SK-N-SH treated with all-trans-retinoic acid at 6 μM for 48 hours (cell line): Measurements from ENCODE around the gene LCORL.
"Not testable (repeated sequence)": the region's sequence is repeated elsewhere in the genome, so short reads cannot be mapped to it uniquely, and the experiment has no call there.

Source experiments
- ATAC-seq: fragments of 200-7000 bp; cut with Tn5 transposase; 3 replicates; pipeline ENCODE4 v1.9.1; 2020; ENCODE audit warnings: mild to moderate bottlenecking, moderate library complexity
- ARNTL ChIP-seq: fragments of 450-650 bp; formaldehyde crosslinking; IDR thresholded peaks from 2 replicates; pipeline ENCODE4 v1.5.0; 2020; ENCODE audit warnings: low read depth, mild to moderate bottlenecking, moderate library complexity, borderline replicate concordance
- BACH2 ChIP-seq: fragments of 250-450 bp; sonication (Bioruptor Pico); IDR thresholded peaks from 2 replicates; pipeline ENCODE4 v1.9.0; 2021; ENCODE audit warnings: mild to moderate bottlenecking, borderline replicate concordance
- CSDC2 ChIP-seq: fragments of 250-450 bp; sonication (Bioruptor Pico); IDR thresholded peaks from 2 replicates; pipeline ENCODE4 v1.5.0; 2020; ENCODE audit warnings: mild to moderate bottlenecking, moderate library complexity
- ESRRG ChIP-seq: fragments of 250-450 bp; sonication (Bioruptor Pico); IDR thresholded peaks from 2 replicates; pipeline ENCODE4 v1.6.1; 2021; ENCODE audit warnings: mild to moderate bottlenecking
- GLIS3 ChIP-seq: fragments of 250-450 bp; sonication (Bioruptor Pico); IDR thresholded peaks from 2 replicates; pipeline ENCODE4 v1.5.0; 2020; ENCODE audit warnings: mild to moderate bottlenecking, moderate library complexity
- ISL1 ChIP-seq: fragments of 250-450 bp; sonication (Bioruptor Pico); IDR thresholded peaks from 2 replicates; pipeline ENCODE4 v2.1.2; 2022; ENCODE audit warnings: mild to moderate bottlenecking, moderate library complexity
- OSR1 ChIP-seq: fragments of 250-450 bp; sonication (Bioruptor Pico); IDR thresholded peaks from 2 replicates; pipeline ENCODE4 v1.8.0; 2022; ENCODE audit warnings: moderate library complexity, mild to moderate bottlenecking, inconsistent platforms
- PPARA ChIP-seq: fragments of 250-450 bp; sonication (Bioruptor Pico); IDR thresholded peaks from 2 replicates; pipeline ENCODE4 v1.5.0; 2020; ENCODE audit warnings: mild to moderate bottlenecking, borderline replicate concordance
- RARB ChIP-seq: fragments of 250-450 bp; sonication (Bioruptor Pico); IDR thresholded peaks from 2 replicates; pipeline ENCODE4 v1.8.0; 2021; ENCODE audit warnings: mild to moderate bottlenecking, moderate library complexity
- SNAI2 ChIP-seq: fragments of 250-450 bp; sonication (Bioruptor Pico); IDR thresholded peaks from 2 replicates; pipeline ENCODE4 v1.5.0; 2020; ENCODE audit warnings: mild to moderate bottlenecking, moderate library complexity
- TCF4 ChIP-seq: fragments of 250-450 bp; sonication (Bioruptor Pico); IDR thresholded peaks from 2 replicates; pipeline ENCODE4 v1.8.0; 2021; ENCODE audit warnings: mild to moderate bottlenecking, moderate library complexity, borderline replicate concordance
- TOX ChIP-seq: fragments of 250-450 bp; sonication (Bioruptor Pico); IDR thresholded peaks from 2 replicates; pipeline ENCODE4 v1.8.0; 2021; ENCODE audit warnings: mild to moderate bottlenecking, moderate library complexity, borderline replicate concordance
- ZC3H10 ChIP-seq: fragments of 250-450 bp; sonication (Bioruptor Pico); IDR thresholded peaks from 2 replicates; pipeline ENCODE4 v1.5.1; 2021; ENCODE audit warnings: mild to moderate bottlenecking, moderate library complexity
- ZFP3 ChIP-seq: fragments of 250-450 bp; sonication (Bioruptor Pico); IDR thresholded peaks from 2 replicates; pipeline ENCODE4 v1.5.0; 2020; ENCODE audit warnings: mild to moderate bottlenecking, moderate library complexity
- ZFP30 ChIP-seq: fragments of 450-650 bp; formaldehyde crosslinking; IDR thresholded peaks from 2 replicates; pipeline ENCODE4 v1.5.0; 2022; ENCODE audit warnings: mild to moderate bottlenecking, moderate library complexity
- ZNF565 ChIP-seq: fragments of 450-650 bp; formaldehyde crosslinking; conservative IDR thresholded peaks from 2 replicates; pipeline ENCODE4 v1.5.0; 2020; ENCODE audit warnings: low read depth, mild to moderate bottlenecking, moderate library complexity
- ZNF70 ChIP-seq: fragments of 450-650 bp; formaldehyde crosslinking; IDR thresholded peaks from 2 replicates; pipeline ENCODE4 v1.5.0; 2020; ENCODE audit warnings: mild to moderate bottlenecking, moderate library complexity
- ZNF8 ChIP-seq: fragments of 450-650 bp; formaldehyde crosslinking; IDR thresholded peaks from 2 replicates; pipeline ENCODE4 v1.5.0; 2020; ENCODE audit warnings: mild to moderate bottlenecking, moderate library complexity
- TF ChIP-seq, protein P1 (sequence below): fragments of 250-450 bp; sonication (Bioruptor Pico); IDR thresholded peaks from 2 replicates; pipeline ENCODE4 v1.8.0; 2020; ENCODE audit warnings: mild to moderate bottlenecking, moderate library complexity, borderline replicate concordance
- TF ChIP-seq, protein P2 (sequence below): fragments of 250-450 bp; sonication (Bioruptor Pico); IDR thresholded peaks from 2 replicates; pipeline ENCODE4 v1.5.0; 2020; ENCODE audit warnings: mild to moderate bottlenecking, moderate library complexity
- TF ChIP-seq, protein P3 (sequence below): fragments of 250-450 bp; sonication (Bioruptor Pico); IDR thresholded peaks from 2 replicates; pipeline ENCODE4 v1.5.1; 2021; ENCODE audit warnings: mild to moderate bottlenecking, moderate library complexity
- TF ChIP-seq, protein P4 (sequence below): fragments of 250-450 bp; sonication (Bioruptor Pico); IDR thresholded peaks from 2 replicates; pipeline ENCODE4 v1.5.1; 2020; ENCODE audit warnings: low read depth, mild to moderate bottlenecking, moderate library complexity
- TF ChIP-seq, protein P5 (sequence below): fragments of 250-450 bp; sonication (Bioruptor Pico); IDR thresholded peaks from 2 replicates; pipeline ENCODE4 v1.8.0; 2021; ENCODE audit warnings: low read depth, mild to moderate bottlenecking, moderate library complexity, borderline replicate concordance

LCORL gene

DNA sequence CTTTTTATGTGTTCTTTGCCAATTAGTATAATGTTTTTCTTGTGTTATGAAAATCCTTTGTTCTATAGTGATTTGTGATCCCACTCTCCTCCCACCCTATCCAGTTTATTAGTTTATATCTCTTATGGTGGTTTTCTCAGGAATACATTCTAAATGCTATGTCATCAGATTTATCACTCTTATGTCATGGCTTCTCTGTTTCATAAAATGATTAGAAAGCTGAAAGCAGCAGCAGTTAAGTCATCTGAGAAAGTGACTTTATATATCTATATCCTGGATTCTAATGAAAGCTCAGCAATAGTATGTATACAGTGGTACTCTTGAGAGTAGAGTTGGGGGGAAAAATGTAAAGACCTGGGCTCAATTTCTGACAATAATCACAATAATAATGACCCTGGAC lies 169.6 kb downstream of the LCORL start:
- no peak for TF ChIP-seq ZNF8 (CRISPR knock-in tag)
- no peak for TF ChIP-seq ZFP3 (CRISPR knock-in tag)
- TF ChIP-seq ZNF70, result no peak
- no peak for TF ChIP-seq ESRRG (CRISPR knock-in tag)
- TF ChIP-seq, protein P1, sequence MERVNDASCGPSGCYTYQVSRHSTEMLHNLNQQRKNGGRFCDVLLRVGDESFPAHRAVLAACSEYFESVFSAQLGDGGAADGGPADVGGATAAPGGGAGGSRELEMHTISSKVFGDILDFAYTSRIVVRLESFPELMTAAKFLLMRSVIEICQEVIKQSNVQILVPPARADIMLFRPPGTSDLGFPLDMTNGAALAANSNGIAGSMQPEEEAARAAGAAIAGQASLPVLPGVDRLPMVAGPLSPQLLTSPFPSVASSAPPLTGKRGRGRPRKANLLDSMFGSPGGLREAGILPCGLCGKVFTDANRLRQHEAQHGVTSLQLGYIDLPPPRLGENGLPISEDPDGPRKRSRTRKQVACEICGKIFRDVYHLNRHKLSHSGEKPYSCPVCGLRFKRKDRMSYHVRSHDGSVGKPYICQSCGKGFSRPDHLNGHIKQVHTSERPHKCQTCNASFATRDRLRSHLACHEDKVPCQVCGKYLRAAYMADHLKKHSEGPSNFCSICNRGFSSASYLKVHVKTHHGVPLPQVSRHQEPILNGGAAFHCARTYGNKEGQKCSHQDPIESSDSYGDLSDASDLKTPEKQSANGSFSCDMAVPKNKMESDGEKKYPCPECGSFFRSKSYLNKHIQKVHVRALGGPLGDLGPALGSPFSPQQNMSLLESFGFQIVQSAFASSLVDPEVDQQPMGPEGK, result no peak
- TF ChIP-seq CSDC2 (CRISPR knock-in tag), result no peak
- no peak for TF ChIP-seq TOX
- TF ChIP-seq, protein P2, sequence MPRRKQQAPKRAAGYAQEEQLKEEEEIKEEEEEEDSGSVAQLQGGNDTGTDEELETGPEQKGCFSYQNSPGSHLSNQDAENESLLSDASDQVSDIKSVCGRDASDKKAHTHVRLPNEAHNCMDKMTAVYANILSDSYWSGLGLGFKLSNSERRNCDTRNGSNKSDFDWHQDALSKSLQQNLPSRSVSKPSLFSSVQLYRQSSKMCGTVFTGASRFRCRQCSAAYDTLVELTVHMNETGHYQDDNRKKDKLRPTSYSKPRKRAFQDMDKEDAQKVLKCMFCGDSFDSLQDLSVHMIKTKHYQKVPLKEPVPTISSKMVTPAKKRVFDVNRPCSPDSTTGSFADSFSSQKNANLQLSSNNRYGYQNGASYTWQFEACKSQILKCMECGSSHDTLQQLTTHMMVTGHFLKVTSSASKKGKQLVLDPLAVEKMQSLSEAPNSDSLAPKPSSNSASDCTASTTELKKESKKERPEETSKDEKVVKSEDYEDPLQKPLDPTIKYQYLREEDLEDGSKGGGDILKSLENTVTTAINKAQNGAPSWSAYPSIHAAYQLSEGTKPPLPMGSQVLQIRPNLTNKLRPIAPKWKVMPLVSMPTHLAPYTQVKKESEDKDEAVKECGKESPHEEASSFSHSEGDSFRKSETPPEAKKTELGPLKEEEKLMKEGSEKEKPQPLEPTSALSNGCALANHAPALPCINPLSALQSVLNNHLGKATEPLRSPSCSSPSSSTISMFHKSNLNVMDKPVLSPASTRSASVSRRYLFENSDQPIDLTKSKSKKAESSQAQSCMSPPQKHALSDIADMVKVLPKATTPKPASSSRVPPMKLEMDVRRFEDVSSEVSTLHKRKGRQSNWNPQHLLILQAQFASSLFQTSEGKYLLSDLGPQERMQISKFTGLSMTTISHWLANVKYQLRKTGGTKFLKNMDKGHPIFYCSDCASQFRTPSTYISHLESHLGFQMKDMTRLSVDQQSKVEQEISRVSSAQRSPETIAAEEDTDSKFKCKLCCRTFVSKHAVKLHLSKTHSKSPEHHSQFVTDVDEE (CRISPR knock-in tag), result no peak
- TF ChIP-seq OSR1 (CRISPR knock-in tag), result no peak
- TF ChIP-seq ZC3H10, result no peak
- TF ChIP-seq RARB (CRISPR knock-in tag), result no peak
- no peak for TF ChIP-seq TCF4 (CRISPR knock-in tag)
- TF ChIP-seq PPARA (CRISPR knock-in tag), result no peak
- TF ChIP-seq, protein P3, sequence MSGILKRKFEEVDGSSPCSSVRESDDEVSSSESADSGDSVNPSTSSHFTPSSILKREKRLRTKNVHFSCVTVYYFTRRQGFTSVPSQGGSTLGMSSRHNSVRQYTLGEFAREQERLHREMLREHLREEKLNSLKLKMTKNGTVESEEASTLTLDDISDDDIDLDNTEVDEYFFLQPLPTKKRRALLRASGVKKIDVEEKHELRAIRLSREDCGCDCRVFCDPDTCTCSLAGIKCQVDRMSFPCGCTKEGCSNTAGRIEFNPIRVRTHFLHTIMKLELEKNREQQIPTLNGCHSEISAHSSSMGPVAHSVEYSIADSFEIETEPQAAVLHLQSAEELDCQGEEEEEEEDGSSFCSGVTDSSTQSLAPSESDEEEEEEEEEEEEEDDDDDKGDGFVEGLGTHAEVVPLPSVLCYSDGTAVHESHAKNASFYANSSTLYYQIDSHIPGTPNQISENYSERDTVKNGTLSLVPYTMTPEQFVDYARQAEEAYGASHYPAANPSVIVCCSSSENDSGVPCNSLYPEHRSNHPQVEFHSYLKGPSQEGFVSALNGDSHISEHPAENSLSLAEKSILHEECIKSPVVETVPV (CRISPR knock-in tag), result no peak
- TF ChIP-seq ARNTL (CRISPR knock-in tag), result no peak
- no peak for TF ChIP-seq BACH2 (CRISPR knock-in tag)
- no peak for TF ChIP-seq GLIS3 (CRISPR knock-in tag)
- ATAC-seq, result no peak

DNA sequence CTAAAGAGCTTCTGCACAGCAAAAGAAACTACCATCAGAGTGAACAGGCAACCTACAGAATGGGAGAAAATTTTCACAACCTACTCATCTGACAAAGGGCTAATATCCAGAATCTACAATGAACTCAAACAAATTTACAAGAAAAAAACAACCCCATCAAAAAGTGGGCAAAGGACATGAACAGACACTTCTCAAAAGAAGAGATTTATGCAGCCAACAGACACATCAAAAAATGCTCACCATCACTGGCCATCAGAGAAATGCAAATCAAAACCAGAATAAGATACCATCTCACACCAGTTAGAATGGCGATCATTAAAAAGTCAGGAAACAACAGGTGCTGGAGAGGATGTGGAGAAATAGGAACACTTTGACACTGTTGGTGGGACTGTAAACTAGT lies 171.3 kb downstream of the LCORL start:
- ATAC-seq, result not testable (repeated sequence)

DNA sequence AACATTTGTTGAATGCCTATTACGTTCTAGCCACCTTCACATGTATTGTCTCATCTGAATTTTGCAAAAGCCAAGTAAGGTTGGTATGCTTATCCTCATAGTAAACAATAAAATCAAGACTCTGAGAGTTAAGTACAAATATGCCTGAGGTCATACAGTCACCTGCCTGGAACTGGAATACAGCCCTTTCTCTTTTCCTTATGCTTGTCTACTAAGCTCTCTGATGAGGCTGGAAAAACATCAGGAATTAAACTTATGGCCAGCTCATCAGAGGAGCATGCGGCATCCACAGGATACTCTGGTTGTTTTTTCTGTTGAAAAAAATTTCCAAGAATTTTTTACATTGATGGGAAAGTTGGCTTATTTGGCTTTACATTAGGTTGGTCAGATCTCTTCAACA lies 175.3 kb downstream of the LCORL start:
- no peak for ATAC-seq
- no peak for TF ChIP-seq TCF4 (CRISPR knock-in tag)
- no peak for TF ChIP-seq BACH2 (CRISPR knock-in tag)
- TF ChIP-seq, protein P4, sequence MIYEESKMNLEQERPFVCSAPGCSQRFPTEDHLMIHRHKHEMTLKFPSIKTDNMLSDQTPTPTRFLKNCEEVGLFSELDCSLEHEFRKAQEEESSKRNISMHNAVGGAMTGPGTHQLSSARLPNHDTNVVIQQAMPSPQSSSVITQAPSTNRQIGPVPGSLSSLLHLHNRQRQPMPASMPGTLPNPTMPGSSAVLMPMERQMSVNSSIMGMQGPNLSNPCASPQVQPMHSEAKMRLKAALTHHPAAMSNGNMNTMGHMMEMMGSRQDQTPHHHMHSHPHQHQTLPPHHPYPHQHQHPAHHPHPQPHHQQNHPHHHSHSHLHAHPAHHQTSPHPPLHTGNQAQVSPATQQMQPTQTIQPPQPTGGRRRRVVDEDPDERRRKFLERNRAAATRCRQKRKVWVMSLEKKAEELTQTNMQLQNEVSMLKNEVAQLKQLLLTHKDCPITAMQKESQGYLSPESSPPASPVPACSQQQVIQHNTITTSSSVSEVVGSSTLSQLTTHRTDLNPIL (CRISPR knock-in tag), result no peak
- no peak for TF ChIP-seq OSR1 (CRISPR knock-in tag)
- TF ChIP-seq ZNF70, result no peak
- no peak for TF ChIP-seq ZNF8 (CRISPR knock-in tag)
- no peak for TF ChIP-seq SNAI2 (CRISPR knock-in tag)
- TF ChIP-seq ZNF565, result no peak
- TF ChIP-seq ZFP30 (CRISPR knock-in tag), result no peak
- TF ChIP-seq, protein P2 (CRISPR knock-in tag), result no peak
- TF ChIP-seq TOX, result no peak
- TF ChIP-seq, protein P3 (CRISPR knock-in tag), result no peak
- TF ChIP-seq, protein P5, sequence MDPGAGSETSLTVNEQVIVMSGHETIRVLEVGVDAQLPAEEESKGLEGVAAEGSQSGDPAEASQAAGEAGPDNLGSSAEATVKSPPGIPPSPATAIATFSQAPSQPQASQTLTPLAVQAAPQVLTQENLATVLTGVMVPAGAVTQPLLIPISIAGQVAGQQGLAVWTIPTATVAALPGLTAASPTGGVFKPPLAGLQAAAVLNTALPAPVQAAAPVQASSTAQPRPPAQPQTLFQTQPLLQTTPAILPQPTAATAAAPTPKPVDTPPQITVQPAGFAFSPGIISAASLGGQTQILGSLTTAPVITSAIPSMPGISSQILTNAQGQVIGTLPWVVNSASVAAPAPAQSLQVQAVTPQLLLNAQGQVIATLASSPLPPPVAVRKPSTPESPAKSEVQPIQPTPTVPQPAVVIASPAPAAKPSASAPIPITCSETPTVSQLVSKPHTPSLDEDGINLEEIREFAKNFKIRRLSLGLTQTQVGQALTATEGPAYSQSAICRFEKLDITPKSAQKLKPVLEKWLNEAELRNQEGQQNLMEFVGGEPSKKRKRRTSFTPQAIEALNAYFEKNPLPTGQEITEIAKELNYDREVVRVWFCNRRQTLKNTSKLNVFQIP (CRISPR knock-in tag), result no peak
- no peak for TF ChIP-seq ISL1 (CRISPR knock-in tag)
- TF ChIP-seq, protein P1, result no peak
